ENCODE measurements around the gene PRND. TPM values are rescaled to one million over a fixed set of nuclear protein-coding genes. Genes with fewer than 3 reads are reported as not detected.

PRND gene
- total RNA-seq, 1 experiment from 2014 or later = not detected

GRCh38 chr20:4764805-4765204 is 43.1 kb downstream of the PRND start:
- Histone ChIP-seq H3K9me2 (replicated peaks; ENCODE audit: low read length) (no peaks in the 10 kb centered on the region), H3K4me2 (ENCODE audit: low read length) (no peak overlapping the region), H2AFZ (ENCODE audit: low read length) (no peak overlapping the region), H3K27me3 (ENCODE audit: low read length) (no peaks in the 10 kb centered on the region), H4K20me1 (ENCODE audit: low read length) (no peaks in the 10 kb centered on the region), H3F3A (ENCODE audit: low read length, unreplicated experiment) (no peaks in the 10 kb centered on the region), H3K4me3 (ENCODE audit: low read length) (no peak overlapping the region), H3K4me1 (ENCODE audit: insufficient read depth, low read length) (0 out of 2 replicates have a peak, but pooled peaks cover 6% of the 10 kb centered on the region), H3K9me3 (ENCODE audit: low read length) (no peaks in the 10 kb centered on the region), H3K9ac (ENCODE audit: low read length) (no peak overlapping the region), H3K36me3 (ENCODE audit: low read depth, low read length) (no peaks in the 10 kb centered on the region), H3K27ac (ENCODE audit: low read length) (no peak overlapping the region), H3K79me2 (ENCODE audit: low read length) (no peaks in the 10 kb centered on the region)
- ChIA-PET CTCF (no interaction called here), POLR2A (ENCODE audit: unreplicated experiment) (no interaction called here)
- intact Hi-C loops (cut with micrococcal nuclease) = no loop called here
- no peak for TF ChIP-seq CTCF (conservative IDR thresholded peaks at IDR 0.05; ENCODE audit: low read depth, low read length)
- no peak for TF ChIP-seq EZH2phosphoT487 (IDR thresholded peaks at IDR 0.05; ENCODE audit: borderline replicate concordance, low read length)
- ATAC-seq (no peak), DNase-seq (no peak)
- BruUV-seq (replicated peaks) = no TSS peak

DNA sequence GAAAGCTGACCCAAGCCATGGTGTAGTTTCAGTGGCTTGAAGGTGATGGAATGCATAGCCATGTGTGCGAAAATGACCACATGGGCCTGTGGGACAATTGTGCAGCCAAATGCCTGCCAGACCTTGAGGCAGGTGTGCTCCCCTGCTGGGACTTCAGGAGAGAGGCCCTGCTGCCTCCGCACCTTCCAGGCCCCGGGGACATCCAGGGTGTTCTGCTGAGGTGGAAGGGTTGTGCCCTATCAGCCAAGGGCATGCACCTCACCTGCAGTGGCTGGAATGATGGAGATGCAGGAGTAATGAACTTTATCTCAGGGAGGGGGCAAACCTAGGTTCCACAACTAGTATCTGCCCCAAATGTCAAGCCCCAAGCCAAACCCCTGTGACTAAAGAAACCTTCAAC is 44.0 kb downstream of the PRND start:
- BruUV-seq (replicated peaks) = no TSS peak
- H3K27me3 ChIP-seq (ENCODE audit: low read length) = no peaks in the 10 kb centered on the region
- no peaks in the 10 kb centered on the region for H3K36me3 ChIP-seq (ENCODE audit: low read depth, low read length)
- no peak for TF ChIP-seq EZH2phosphoT487 (IDR thresholded peaks at IDR 0.05; ENCODE audit: borderline replicate concordance, low read length)
- TF ChIP-seq EZH2 (IDR thresholded peaks at IDR 0.05; ENCODE audit: low read length, unreplicated experiment) = no peak
- no peak for TF ChIP-seq CTCF (conservative IDR thresholded peaks at IDR 0.05; ENCODE audit: low read depth, low read length)
- CTCF ChIA-PET = no interaction called here
- no peaks in the 10 kb centered on the region for H3F3A ChIP-seq (ENCODE audit: low read length, unreplicated experiment)
- ATAC-seq (no peak), DNase-seq (no peak)
- no peaks in the 10 kb centered on the region for H3K79me2 ChIP-seq (ENCODE audit: low read length)
- H3K4me1 ChIP-seq (ENCODE audit: insufficient read depth, low read length) = 0 out of 2 replicates have a peak, but pooled peaks cover 6% of the 10 kb centered on the region
- POLR2A ChIA-PET (ENCODE audit: unreplicated experiment) = no interaction called here
- H3K27ac ChIP-seq (ENCODE audit: low read length) = no peak overlapping the region
- no peak overlapping the region for H3K4me2 ChIP-seq (ENCODE audit: low read length)
- H3K9me3 ChIP-seq (ENCODE audit: low read length) = no peaks in the 10 kb centered on the region
- H2AFZ ChIP-seq (ENCODE audit: low read length) = no peak overlapping the region
- no peaks in the 10 kb centered on the region for H3K9me2 ChIP-seq (replicated peaks; ENCODE audit: low read length)
- no peak overlapping the region for H3K9ac ChIP-seq (ENCODE audit: low read length)
- H3K4me3 ChIP-seq (ENCODE audit: low read length) = no peak overlapping the region
- intact Hi-C loops (cut with micrococcal nuclease) = no loop called here
- no peaks in the 10 kb centered on the region for H4K20me1 ChIP-seq (ENCODE audit: low read length)

DNA sequence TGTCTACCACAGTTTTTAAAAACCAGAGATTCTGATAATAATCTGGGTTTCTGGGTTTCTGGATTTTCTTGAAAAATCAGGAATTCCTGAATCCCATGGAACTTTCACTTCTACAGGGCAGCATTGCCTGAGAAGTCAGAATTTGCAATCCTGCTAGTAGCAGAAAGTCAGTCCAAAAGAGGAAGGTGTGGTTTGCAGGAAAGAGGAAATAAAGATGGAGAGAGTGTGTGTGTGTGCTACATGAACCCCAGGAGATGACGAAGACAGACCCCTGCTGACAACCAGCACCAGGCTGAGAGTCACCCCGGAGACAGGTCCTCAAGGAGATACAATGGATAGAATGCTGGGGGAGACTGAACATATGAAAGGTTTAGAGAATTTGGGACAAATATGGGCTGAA is 44.9 kb downstream of the PRND start:
- Histone ChIP-seq H2AFZ (ENCODE audit: low read length) (no peak overlapping the region), H4K20me1 (ENCODE audit: low read length) (no peaks in the 10 kb centered on the region), H3K9me2 (replicated peaks; ENCODE audit: low read length) (no peaks in the 10 kb centered on the region), H3K4me1 (ENCODE audit: insufficient read depth, low read length) (no peaks in the 10 kb centered on the region), H3K9me3 (ENCODE audit: low read length) (peaks cover 2% of the 10 kb centered on the region; the same call in 1 of the 2 replicates), H3K9ac (ENCODE audit: low read length) (no peak overlapping the region), H3K4me2 (ENCODE audit: low read length) (no peak overlapping the region), H3K4me3 (ENCODE audit: low read length) (no peak overlapping the region), H3K27ac (ENCODE audit: low read length) (no peak overlapping the region), H3K79me2 (ENCODE audit: low read length) (no peaks in the 10 kb centered on the region), H3K27me3 (ENCODE audit: low read length) (no peaks in the 10 kb centered on the region), H3F3A (ENCODE audit: low read length, unreplicated experiment) (no peaks in the 10 kb centered on the region), H3K36me3 (ENCODE audit: low read depth, low read length) (no peaks in the 10 kb centered on the region)
- no peak for DNase-seq
- ATAC-seq = no peak
- CTCF ChIA-PET = no interaction called here
- intact Hi-C loops (cut with micrococcal nuclease) = no loop called here
- POLR2A ChIA-PET (ENCODE audit: unreplicated experiment) = no interaction called here
- BruUV-seq (replicated peaks) = no TSS peak
- TF ChIP-seq CTCF (conservative IDR thresholded peaks at IDR 0.05; ENCODE audit: low read depth, low read length) = no peak
- no peak for TF ChIP-seq EZH2phosphoT487 (IDR thresholded peaks at IDR 0.05; ENCODE audit: borderline replicate concordance, low read length)
- TF ChIP-seq EZH2 (IDR thresholded peaks at IDR 0.05; ENCODE audit: low read length, unreplicated experiment) = no peak

Data from PC-3 (cell line).